GM10248 (cell line): ENCODE data around the gene OCLN.
"Not testable (repeated sequence)": the region's sequence is repeated elsewhere in the genome, so short reads cannot be mapped to it uniquely, and the experiment has no call there.

ENCODE experiments used
- CTCF ChIA-PET: fragments of 300-600 bp; sonication (Branson Sonifier 250); formaldehyde crosslinking; extraction: SDS; loops from one replicate; lab custom pipeline; 2021; ENCODE audit warnings: antibody characterized with exemption; lab: Yijun Ruan, JAX
- POLR2A ChIA-PET: fragments of 350-650 bp; sonication (Branson Sonifier 250); formaldehyde crosslinking; extraction: SDS; loops from one replicate; lab custom pipeline; 2020; ENCODE audit warnings: antibody characterized with exemption; lab: Yijun Ruan, JAX
- DNase-seq: peaks from one replicate; pipeline ENCODE4 v3.0.0; 2012; ENCODE audit errors: extremely low spot score
- TF ChIP-seq, protein P1 (sequence below): IDR thresholded peaks from 2 replicates; pipeline ENCODE4 v1.5.1; 2012; ENCODE audit warnings: mild to moderate bottlenecking, low read depth; ENCODE audit errors: extremely low read depth, missing control alignments, control extremely low read depth

OCLN gene

DNA sequence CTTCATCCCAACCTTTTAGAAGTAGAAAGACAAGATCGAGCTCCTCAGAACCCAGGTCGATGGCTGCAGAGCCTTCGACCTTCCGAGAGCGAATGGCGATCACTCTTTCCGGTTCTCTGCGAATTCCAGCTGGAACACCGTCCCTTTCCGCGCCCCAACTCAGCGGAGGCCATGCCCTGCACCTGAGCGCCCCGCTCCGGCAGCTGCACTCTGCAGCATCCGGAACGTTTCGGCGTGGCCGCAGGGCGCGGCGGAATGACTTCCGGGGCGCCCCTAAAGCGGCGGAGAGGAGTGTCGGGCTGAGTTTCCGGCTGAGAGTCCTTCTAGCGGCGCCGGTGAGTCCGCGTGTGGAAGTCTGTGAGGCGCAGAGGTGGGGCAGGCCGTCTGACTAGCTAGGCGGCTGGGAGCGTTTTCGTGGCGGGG, 67.3 kb downstream of the OCLN start, which contains the start of gene GTF2H2C:
Gene GTF2H2C, plus strand, starts transcription at position 284 of the 423 bp plus-strand sequence. CDS start 4,942 bp downstream, outside the sequence.
- POLR2A ChIA-PET, DNase-seq, CTCF ChIA-PET: not testable (repeated sequence)
- TF ChIP-seq, protein P1, sequence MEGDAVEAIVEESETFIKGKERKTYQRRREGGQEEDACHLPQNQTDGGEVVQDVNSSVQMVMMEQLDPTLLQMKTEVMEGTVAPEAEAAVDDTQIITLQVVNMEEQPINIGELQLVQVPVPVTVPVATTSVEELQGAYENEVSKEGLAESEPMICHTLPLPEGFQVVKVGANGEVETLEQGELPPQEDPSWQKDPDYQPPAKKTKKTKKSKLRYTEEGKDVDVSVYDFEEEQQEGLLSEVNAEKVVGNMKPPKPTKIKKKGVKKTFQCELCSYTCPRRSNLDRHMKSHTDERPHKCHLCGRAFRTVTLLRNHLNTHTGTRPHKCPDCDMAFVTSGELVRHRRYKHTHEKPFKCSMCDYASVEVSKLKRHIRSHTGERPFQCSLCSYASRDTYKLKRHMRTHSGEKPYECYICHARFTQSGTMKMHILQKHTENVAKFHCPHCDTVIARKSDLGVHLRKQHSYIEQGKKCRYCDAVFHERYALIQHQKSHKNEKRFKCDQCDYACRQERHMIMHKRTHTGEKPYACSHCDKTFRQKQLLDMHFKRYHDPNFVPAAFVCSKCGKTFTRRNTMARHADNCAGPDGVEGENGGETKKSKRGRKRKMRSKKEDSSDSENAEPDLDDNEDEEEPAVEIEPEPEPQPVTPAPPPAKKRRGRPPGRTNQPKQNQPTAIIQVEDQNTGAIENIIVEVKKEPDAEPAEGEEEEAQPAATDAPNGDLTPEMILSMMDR: peak; percentile 36

DNA sequence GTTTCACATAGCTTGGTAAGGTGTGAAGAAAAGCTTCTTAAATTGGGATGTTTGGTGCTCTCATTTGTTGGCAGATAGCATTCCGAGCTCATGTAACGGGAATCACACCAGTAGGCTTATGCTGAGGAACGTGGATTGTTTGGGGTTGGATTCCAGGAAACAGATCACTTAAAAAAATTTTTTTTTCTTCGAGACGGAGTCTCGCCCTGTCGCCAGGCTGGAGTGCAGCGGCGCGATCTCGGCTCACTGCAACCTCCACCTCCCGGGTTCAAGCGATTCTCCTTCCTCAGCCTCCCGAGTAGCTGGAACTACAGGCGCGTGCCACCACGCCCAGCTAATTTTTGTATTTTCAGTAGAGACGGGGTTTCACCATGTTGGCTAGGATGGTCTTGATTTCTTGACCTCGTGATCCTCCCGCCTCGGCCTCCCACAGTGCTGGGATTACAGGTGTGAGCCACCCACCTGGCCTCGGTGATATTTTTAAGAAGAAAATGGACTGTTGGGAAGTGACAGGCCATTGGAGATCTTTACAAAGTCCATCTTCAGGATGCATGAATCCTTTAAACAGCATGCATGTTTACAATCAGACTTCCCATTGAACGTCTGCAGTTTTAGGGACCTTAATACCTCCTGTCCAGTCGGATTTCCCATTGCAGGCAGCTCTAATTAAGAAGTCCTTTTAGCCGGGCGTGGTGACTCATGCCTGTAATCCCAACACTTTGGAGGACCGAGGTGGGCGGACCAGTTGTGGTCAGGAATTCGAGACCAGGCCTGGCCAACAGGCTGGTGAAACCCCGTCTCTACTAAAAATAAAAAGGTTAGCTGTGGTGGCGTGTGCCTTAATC, 68.2 kb downstream of the OCLN start:
- CTCF ChIA-PET, POLR2A ChIA-PET, DNase-seq: not testable (repeated sequence)

DNA sequence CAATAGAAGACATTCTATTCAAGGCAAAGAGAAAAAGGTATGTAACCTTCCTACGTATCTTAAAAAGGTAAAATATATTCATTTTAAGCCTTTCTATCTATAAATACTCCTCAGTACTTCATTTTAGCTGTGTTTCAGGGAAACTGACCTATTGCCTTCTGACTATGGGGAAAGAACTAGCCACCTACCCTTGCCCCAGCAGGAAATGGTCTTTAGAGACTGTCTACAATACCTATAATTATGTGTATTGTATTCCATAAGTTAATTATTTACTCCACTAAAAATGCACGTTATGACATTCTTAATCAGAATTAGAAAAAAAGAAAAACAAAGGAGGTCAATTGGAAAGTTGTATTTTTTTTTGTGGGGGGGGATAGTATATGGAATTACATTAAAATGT, 73.6 kb downstream of the OCLN start:
- POLR2A ChIA-PET, CTCF ChIA-PET, DNase-seq: not testable (repeated sequence)

DNA sequence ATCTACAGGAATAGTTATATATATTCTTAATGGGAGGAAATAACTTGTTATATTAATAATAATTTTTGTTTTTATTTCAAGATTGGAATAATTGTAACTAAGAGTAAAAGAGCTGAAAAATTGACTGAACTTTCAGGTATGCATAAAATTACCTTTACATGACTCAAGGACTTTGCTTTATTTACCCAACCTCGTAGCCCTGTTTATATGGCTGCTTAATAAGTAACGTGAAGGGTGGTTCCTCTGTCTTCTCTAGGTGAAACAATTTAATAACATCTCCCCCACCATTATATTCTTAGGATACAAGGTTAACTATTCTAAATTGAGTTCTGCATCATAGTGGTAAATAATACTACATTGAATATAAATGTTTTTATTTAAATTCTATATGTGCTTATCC, 75.5 kb downstream of the OCLN start:
- DNase-seq, CTCF ChIA-PET, POLR2A ChIA-PET: not testable (repeated sequence)

DNA sequence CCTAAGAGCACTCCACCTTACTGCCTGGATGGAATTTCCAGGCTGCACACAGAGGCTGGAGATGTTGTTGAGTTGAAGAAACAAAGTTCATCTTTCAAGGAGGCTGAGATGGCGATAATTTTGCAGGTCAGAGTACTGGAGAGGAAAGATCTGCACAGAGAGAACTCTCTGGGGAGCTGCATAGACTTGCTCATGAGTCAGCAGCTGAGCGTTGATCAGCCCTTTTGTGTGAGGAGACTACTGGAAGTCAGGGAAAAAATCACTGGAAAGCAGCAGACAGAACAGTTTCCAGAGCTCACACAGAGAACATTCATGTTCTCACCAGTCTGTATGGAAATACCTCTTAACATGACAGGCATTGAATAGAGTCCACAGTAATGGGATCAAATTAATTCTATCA, 90.8 kb downstream of the OCLN start:
- CTCF ChIA-PET, POLR2A ChIA-PET, DNase-seq: not testable (repeated sequence)

DNA sequence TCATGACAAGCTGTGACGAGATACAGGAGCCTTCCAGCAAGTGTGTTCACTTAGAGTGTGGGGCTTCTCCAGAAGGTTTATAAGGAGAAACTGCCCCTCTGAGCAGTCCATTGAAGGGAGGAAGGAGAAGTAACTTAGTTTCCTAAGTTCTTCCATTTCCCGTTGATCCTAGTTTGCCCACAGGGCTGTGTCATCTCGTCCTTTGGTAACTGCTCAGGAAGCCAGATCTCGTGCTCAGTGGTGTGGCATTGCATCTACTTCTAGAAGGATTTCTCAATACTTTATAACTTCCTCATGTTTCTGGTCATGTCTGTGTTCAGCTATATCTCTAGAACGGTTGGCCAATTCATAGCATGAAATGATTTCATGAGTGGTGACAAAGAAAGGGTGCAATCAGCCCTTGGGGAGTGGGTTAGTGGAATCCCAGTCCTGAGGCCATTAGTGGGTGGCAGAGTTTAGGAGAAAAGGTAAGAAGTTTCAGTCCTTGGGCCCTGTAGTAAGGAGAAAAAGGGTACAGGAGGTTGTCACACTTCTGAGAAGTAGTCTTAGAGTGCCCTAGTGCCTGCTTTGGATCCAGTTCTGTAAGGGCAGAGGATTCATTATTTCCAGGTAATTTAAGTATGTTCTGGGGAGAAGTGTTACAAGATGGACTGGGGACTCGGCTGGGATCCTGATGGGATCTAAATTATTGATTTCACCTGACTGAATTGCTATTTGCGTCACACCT, 103.7 kb downstream of the OCLN start:
- DNase-seq, POLR2A ChIA-PET, CTCF ChIA-PET: not testable (repeated sequence)

DNA sequence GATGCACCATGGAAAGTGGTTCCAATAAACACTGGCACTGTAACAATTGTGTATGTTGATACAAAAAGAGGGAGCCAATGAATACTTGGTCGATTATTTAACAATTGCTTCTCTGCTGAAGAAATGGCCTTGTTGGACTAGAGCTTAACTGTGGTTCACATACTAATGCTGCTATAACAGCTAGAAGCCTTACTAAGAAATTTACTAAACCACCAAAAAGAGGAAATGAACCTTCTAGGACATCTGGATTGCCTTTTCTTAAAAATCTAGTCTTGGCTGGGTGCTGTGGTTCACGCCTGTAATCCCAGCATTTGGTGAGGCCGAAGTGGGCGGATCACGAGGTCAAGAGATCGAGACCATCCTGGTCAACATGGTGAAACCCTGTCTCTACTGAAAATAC, 109.4 kb downstream of the OCLN start:
- DNase-seq, POLR2A ChIA-PET, CTCF ChIA-PET: not testable (repeated sequence)

DNA sequence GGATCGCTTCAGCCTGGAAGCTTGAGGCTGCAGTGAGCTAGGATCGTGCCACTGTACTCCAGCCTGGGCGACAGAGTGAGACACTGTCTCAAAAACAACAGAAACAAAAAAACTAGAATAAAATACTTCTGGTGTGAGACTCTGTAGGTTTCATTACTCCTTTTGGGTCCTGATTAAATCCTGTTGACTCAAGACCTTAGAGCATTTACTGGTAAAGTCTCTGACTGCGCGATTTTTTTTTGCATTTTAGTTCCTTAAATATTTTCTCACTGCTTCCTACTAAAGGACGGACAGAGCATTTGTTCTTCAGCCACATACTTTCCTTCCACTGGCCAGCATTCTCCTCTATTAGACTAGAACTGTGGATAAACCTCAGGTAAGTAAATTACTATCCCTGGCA, 114.2 kb downstream of the OCLN start:
- CTCF ChIA-PET, POLR2A ChIA-PET, DNase-seq: not testable (repeated sequence)
